Activated naive CD4-positive, alpha-beta T cell (primary cell): Measurements from ENCODE around the gene AKTIP.
"Not testable (repeated sequence)": the region's sequence is repeated elsewhere in the genome, so short reads cannot be mapped to it uniquely, and the experiment has no call there.

Experiments used
- DNase-seq, 4 experiments: peaks; one replicate each; lab custom pipeline; 2025; lab: John Stamatoyannopoulos, UW

The AKTIP gene

DNA sequence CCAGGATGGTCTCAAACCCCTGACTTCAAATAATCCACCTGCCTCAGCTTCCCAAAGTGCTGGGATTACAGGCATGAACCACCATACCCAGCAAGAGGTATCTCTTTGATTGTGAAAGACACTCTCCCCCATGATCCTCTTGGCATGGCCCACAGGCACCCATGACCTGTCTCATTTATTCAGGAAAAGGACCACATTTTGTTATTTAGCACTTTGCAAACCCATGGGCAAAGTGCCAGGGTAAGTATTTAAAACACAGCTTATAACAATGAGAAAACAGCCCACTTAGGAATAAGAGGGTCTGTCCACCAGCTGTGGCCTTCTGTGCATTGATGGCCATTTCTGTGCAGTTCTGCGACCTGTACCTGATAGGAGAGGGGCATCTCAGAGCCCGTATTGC lies 12.8 kb upstream of the AKTIP start:
- DNase-seq, result no peak

DNA sequence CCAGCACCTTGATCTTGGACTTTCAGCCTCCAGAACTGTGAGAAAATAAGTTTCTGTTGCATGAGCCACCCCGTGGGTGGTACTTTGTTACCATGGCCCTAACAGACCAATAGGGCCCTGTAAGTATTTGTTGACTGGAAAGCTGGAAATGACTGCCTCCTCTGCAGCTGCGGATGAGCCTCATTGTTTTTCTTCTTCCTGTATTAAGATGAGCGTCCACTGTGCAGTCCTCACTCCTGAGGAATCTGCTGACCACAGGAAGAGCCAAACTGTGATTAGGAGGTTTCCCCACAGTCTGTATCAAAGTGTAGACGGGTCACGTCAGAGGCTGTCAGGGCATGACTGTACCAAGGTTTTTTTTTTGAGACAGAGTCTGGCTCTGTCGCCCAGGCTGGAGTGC lies 12.2 kb upstream of the AKTIP start:
- no peak for DNase-seq

DNA sequence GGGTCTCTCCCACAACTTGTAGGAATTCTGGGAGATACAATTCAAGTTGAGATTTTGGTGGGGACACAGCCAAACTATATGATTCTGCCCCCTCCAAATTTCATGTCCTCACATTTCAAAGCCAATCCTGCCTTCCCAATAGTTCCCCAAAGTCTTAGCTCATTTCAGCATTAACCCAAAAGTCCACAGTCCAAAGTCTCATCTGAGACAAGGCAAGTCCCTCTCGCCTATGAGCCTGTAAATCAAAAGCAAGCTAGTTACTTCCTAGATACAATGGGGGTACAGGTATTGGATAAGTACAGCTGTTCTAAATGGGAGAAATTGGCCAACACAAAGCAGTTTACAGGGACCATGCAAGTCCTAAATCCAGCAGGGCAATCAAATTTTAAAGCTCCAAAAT lies 9.8 kb upstream of the AKTIP start:
- DNase-seq, result not testable (repeated sequence)

DNA sequence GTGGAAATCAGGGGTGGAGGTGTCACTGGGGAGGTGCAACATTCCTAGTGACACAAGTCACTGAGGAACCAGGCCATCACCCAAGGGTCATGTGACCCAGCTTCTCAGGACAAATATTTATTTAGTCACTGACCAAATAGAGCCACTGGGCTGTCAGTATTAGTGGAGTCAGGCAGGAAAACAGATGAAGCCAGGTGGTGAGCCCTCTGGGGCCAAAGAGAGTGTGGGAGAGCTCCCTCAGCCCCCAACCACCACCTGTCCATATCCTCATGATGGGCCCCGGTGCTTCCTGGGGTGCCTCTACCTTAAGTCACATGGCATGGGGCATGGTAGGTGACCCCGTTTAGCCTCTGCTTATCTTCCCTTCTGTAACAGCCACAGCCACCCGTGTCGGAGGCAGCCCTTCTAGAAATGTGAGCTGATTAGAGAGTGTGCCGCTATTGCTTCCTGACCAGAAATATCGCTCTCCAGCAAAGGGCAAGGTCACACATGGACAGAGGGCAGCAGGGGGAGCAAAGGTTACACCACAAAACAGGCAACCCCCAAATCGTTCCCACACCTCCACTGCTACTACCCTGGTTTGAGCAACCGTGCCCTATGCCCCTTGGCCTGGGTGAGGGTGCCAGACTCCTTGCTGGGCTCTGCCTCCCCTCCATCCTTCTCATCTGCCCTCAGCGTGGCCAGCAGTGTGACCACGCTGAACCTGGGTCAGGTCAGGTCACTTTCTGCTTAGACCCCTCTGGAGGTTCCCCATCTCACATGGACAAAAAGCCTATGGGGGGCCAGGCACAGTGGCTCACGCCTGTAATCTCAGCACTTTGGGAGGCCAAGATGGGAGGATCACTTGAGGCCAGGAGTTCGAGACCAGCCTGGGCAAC lies 8.6 kb upstream of the AKTIP start:
- no peak for DNase-seq

DNA sequence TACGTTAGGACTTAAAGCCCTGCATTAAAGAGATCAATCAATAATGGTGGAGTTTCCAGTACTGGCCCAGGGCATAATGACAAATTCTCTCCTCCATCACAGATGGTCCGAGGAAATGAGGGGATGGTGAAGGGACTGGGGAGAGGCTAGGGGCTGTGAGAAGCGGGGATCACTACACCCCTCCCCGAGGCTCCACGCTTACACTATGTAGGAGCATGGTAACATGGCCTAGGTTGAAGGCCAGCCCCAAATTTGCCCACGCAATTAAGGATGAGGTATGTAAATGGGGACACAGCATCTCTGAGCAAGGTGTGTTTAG lies 8.0 kb upstream of the AKTIP start:
- DNase-seq, result no peak

DNA sequence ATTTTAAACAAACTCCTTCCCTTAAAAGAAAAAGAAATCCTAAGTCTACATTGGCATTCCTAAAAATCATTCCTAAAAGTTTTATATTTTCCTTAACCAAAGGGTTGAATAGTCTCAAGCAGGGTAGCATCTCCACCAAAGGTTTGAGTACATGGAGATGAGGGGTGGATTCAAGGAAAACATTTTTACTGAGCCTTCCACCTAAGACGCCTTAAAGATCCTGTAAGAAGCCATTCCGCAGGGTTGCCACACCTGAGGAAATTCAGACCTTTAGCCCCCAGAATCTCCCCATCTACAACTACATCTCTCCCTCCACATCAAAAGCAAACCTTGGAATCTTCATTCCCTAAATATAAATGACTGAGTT lies 7.7 kb upstream of the AKTIP start:
- DNase-seq, result no peak

DNA sequence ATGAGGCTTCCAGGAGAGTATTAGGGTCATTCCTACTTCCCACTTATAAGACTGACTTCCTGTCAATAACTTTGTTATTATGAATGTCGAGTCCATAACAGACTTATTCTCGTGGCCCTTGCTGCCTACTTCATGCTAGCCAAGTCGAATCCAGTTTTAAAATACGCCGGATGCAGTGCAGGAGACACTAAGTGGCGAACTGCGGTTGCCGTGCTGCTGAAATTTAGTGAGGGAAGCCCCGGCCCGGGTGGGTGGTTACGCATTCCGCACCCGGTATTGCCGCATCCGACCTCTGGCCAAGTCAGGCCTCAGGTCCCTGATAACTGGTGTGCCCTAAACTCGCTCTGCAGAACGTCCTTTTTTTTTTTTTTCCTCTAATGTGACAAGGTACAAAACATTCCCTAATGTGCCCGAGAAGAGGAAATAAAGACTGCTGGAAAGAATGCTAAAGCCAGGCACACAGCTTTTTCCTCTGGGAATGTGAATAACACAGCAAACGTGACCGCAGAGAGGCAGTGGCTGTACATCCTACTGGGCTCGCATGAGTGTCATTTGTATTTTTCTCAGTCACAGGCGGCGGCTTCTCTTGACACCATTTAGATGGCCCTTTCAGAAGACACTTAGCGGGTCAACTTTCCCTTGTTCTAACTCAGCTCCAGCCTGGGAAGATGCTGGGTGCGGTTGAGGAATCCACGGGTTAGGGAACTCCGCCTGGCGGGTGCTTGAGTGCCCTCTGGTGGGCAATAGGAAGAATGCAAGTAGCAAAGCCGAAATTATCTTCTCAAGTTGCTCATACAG lies 7.1 kb upstream of the AKTIP start:
- peak in 2 of 4 experiments; percentile 16 to 38 for DNase-seq

DNA sequence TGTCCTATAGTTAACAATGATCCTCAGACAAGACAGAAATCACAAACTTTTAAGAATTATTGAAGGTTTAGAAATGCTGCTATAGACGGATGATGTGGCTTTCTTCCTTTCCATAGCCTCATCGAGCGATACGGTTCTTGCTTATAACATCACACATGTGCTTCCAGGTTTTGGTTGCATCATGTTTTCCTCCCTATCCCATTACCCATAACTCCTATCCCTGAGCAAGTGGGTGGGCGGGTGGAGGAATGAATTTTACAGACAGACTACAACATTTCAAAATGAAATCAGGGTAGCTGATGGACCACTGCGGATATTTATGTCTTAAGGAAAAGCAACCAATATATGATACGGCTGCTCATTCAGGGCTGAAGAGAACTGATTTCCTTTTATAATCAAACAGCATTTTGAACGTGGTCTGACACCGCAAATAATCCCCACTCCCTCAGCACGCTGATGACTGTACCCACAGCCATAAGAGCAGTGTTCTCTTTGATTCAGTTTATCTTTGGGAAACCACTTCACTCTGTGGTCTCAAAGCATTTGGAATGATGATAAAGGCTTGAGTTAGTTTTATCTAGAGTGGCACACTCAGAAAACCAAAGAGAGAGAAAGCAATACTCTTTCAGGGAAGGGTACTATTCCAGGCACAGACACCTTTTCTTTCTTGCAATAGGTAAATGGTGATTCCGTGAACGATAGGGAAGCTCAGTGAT lies 4.6 kb upstream of the AKTIP start:
- no peak for DNase-seq

DNA sequence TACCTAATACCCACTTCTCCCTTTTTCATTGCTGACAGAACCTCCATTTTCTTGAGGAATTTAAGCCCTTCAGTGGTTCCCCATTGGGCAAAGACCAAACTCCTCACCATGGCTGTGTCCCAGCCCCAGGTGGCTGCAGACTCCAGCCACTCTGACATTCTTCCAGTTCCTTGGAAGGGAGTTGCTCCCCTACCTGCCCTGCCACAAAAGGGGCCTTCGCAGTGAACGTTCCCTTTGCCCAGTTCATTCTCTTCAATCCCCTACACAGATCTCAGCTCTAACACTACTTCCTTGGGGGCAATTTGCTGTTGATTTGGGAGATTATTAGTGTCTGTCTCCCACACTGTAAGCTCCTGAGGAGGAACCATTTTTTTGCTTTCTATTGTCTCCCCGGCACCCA lies 3.2 kb upstream of the AKTIP start:
- no peak for DNase-seq

DNA sequence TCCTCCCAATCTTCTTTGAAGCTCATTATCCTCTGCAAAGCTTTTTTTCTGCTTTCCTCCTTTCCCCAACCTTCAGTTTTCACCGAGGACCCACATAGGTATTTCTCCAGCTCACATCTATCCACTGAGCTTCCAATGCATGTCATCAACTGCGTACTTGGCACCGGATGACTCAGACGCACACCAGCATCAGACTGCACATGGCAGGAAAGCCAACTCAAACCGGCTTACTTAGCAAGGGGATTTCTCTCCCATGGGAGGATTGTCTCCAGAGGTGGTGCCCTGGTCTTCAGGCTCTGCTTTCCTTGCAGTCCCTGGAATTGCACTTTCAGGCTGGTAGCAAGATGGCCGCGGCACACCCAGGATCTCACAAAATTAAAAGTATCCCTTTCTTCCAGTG lies 1.7 kb upstream of the AKTIP start:
- DNase-seq, result peak in 1 of 4 experiments; percentile 17

DNA sequence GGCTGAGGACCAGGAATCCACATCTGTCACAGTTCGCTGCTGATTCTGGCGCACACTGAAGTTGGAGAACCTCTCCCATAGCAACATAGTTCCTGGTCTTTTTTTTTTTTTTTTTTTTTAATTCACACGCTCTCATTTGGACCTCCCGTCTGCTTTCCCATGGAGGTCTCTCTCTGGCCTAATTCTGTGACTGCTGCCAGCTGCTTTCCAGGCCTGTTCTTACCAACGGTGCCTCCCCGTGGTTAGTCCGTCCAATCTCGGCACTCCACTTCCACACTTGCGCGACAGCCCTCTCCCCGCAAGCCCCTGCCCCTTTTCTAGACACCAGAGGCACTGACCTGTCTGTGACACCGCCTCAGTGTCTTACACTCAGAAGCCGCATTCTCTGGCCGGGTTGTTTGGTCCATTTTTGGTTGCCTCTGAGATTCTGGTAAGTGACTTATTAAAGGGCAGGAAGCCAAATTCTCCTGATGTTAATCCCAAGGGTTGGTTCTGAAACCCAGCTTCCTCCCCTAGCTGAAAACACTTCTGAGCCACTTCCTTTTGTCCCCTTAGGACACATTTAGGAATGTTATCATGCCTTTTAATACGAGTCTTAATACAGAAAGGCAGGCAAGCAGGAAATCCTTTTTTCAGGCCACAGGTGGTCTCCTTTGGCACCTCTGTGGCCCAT lies 1.1 kb upstream of the AKTIP start:
- DNase-seq, result peak in 1 of 4 experiments; percentile 18

DNA sequence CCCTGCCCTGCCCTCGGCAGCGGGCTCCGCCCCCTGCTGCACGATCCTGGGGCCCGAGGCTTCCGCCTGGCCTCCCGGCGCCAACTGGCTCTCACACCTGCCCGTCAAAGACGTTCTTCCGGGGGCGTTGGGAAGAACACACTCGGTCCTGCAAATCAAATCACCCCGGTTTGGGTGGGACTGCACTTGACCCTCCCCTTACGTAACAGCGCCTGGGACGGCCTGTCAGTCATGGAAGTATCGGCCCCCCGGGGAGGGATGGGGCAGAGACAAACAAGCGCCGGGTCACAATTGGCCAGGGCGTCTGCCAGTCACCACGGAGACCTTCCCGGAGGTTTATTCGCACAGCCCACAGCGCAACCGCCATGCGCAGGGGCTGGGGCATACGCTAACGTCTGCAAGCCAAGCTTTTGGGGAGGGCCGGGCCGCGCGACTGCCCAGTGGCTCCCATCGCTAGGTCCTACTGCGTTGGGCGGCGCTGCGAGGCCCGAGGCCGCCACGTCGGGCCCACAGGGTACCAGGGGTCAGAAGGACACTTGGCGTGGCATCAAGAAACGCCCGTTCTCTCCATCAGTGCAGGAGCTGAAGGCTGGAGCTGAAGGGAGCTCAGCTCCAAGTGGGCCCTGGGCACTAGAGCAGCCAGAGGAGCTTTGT lies 388 bp upstream of the AKTIP start:
- DNase-seq, result peak; percentile 95 to 99 (median 98)

DNA sequence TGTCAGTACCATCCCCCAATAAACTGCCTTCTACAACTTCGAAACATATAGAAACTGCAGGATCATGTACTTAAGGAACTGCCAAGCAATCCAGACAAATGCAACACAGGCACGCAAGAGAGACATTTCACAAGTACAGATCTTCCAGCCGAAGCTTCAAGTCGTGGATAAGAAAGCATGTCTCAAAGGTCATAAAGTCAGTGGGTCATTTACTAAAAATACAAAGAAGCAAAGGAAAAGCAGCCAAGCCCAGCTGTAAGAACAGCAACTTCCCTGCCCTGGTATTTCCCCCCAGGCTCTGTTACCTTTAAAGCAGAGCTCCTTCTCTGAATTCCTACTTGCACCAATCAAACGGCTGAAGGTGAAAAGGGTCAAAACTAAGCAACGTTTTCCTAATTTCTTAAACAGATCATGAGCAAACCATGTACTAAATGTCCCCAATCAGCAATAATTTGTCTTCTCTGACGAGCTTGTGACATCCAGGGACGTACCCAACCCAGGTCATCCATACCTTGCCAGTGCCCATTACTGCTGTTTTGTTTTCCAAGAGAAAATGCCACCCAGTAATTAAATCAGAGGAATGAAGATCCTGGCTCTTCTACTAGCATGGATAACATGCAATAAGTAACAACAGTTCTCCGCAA lies 1.7 kb downstream of the AKTIP start:
- no peak for DNase-seq

DNA sequence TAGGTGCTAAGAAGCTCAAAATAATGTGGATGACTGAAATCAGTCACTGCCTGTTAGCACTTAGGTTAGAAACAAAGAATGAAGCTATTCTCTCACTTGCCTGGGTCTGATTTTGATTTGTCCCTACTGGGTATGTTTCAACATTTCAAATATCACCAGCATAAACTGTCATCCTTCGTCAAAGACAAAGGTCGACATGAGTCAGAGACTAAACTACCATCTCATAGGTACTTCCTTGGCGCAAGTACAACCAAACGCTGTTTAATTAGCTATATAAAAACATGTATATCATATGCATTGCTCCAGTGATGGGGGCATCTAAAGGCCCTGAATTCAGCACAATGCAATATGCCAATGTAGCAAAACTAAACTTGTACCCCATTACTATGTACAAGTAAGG lies 4.0 kb downstream of the AKTIP start:
- no peak for DNase-seq

DNA sequence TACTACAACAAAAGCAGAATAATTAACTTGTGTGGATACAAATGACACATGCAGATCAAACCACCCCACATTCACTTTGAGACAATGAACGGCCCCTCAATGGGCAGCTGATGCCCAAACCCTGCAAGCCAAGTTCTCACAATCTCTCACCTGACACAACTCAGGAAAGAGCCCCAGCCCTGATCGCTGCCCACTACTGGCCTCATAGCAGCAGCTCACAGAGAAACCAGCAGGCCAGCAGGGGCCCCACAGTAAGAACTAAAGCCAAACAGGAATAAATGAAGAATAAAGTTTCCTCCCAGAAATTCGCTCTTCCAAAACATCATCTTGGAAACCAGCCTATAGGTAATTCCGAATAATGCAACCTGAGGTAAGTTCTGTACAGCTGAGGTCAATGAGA lies 7.7 kb downstream of the AKTIP start:
- no peak for DNase-seq

DNA sequence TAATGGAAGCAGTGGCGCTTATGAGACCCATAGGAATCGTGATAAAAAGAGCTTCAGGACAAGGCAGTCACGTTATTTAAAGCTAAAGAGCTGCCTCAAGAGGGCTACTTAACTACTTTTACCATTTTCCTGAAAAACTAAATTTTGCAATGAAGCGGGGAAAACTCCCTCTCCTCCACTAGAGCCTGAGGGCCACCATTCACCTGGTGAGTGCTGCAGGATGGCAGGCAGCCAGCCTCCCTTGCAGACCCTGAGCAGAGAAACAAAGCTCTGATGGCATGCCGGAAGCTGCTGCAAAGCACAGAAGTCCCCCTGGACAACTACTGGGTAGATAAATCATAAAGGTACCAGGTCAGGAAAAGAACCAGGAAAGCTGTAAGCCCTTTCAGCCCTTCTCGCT lies 8.4 kb downstream of the AKTIP start:
- no peak for DNase-seq

DNA sequence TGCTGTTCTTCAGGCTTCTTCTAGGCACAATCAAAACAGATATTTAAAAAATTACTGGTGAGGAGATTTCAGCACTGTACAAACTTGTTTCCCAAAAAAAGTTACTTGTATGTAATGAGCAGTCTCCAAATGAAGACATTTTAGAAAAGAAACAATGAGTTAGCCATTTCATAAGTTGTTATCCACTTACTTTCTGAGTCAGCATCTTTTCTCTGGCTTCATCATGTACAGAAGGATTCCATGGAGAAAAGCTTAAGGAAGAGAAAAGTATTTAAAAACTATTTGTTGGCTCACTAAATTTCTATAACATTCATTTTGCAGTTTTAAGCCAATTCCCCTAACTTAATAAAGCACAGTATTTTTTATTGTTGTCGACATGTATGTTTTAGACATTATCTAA lies 10.5 kb downstream of the AKTIP start:
- no peak for DNase-seq

DNA sequence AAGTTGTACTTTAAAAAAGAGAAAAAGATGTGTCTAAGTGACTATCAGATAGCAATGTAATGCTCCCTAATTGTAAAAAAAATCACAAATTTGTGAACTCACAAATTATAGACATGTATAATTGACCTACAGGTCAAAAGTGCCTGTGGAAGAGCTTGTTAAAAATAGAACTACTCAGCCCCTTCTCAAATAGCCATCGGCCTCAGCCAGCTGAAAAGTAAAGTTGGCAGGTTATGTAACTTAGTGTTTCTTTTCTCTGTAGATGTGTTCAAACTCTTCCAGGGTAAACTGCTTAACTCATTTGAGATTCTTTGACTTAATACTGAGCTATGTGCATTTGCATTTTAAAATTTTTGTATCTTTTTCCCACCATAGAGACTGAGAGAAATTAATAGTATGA lies 13.3 kb downstream of the AKTIP start:
- no peak for DNase-seq

DNA sequence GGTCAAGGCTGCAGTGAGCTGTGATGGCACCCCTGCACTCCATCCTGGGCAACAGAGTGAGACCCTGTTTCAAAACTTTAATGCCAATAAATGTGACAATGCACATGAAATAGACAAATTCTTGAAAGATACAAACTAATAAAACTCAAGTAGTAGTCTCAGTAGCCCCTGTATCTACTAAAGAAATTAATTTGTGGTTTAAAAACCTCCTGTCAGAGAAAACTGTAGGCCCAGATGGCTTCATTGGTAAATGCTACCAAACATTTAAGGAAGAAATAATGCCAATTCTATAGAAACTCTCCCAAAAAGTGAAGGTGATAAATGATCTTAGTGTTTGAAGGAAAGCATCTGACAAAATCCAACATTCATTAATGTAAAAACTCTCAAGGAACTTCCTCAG lies 16.8 kb downstream of the AKTIP start:
- no peak for DNase-seq

DNA sequence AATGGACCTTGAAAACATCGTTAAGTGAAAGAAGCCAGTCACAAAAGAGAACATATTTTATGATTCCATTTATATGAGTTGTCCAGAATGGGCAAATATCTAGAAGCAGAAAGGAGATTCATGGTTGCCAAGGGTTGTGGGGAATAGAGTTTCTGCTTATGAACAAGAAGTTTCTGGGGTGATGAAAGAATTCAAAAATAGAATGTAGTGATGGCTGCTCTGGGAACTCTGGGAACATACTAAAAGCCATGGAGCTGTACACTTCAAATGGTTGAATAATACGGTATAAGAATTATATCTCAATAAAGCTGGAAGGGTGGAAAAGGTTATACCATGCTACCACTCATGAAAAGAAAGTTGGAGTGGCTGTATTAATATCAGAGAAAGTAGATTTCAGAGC lies 18.5 kb downstream of the AKTIP start:
- DNase-seq, result no peak

DNA sequence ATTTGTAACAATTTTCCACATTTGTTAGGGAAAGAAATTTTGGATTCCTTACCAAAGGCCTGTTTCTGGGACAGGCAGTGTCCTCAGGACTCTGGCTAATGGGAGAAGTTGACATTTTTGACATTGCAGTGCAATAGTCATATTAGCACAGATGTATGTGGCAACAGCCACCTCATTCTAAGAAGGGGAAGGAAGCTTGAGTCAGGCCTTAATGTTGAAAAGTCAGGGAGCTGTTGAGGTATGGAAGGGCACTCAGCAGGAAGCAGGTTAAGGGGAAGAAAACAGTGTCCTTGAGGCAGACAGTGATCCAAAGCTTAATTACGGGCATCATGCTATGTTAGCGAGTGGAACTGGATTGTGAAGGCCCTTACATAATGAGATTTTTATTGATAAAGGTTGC lies 20.9 kb downstream of the AKTIP start:
- no peak for DNase-seq
